Panc1 (cell line): ENCODE measurements around the gene SHQ1. TPM values are rescaled to one million over a fixed set of nuclear protein-coding genes. Genes with fewer than 3 reads are reported as not detected.

Source experiments
- ATAC-seq: fragments of 200-7000 bp; cut with Tn5 transposase; 2 replicates; pipeline ENCODE4 v1.9.1; 2020; ENCODE audit warnings: mild to moderate bottlenecking, moderate library complexity
- BruUV-seq: library from RNA; stranded (reverse); fragments of 400-500 nt; replicated peaks from 2 replicates; lab custom pipeline; 2021; lab: Mats Ljungman, UMichigan
- CTCF ChIA-PET: fragments of 300-600 bp; sonication (Branson Sonifier 250); formaldehyde crosslinking; loops from one replicate; lab custom pipeline; 2022; ENCODE audit warnings: antibody characterized with exemption; lab: Charles Lee
- POLR2A ChIA-PET: fragments of 300-600 bp; sonication (Branson Sonifier 250); formaldehyde crosslinking; loops from one replicate; lab custom pipeline; 2022; ENCODE audit warnings: antibody characterized with exemption; lab: Charles Lee
- DNase-seq: peaks from one replicate; pipeline ENCODE4 v3.0.0-alpha.2; 2010; ENCODE audit warnings: low read depth, low spot score
- H3K27ac ChIP-seq: 2 replicates; pipeline ENCODE4 v1.5.1; 2011; ENCODE audit warnings: mild to moderate bottlenecking, low read length, inconsistent platforms
- H3K27me3 ChIP-seq: fragments of 200-500 bp; sonication (Bioruptor generic); 2 replicates; pipeline ENCODE4 v1.6.0; 2014; ENCODE audit warnings: low read length, inconsistent platforms; ENCODE audit not compliant: control insufficient read depth, insufficient read depth
- H3K36me3 ChIP-seq: fragments of 200-500 bp; sonication (Bioruptor generic); 2 replicates; pipeline ENCODE4 v1.5.1; 2014; ENCODE audit warnings: inconsistent platforms, mild to moderate bottlenecking, low read length, moderate library complexity; ENCODE audit not compliant: control insufficient read depth, insufficient read depth
- H3K4me1 ChIP-seq: 2 replicates; pipeline ENCODE4 v1.5.1; 2011; ENCODE audit warnings: inconsistent platforms, mild to moderate bottlenecking, low read length, moderate library complexity; ENCODE audit not compliant: control insufficient read depth, insufficient read depth
- H3K4me3 ChIP-seq, 2 experiments: 2 replicates each; pipeline ENCODE4 v1.5.1; 2011 to 2012; ENCODE audit warnings: low read depth in 2 of 2, low read length in 2 of 2, mild to moderate bottlenecking in 2 of 2, inconsistent platforms in 1 of 2, moderate library complexity in 1 of 2
- H3K9me3 ChIP-seq: fragments of 200-500 bp; sonication (Bioruptor generic); 2 replicates; pipeline ENCODE4 v1.5.1; 2014; ENCODE audit warnings: low read depth, mild to moderate bottlenecking, inconsistent platforms, low read length, moderate library complexity; ENCODE audit not compliant: control insufficient read depth, insufficient read depth
- POLR2AphosphoS5 ChIP-seq: IDR thresholded peaks from 2 replicates; pipeline ENCODE4 v1.6.1; 2012; ENCODE audit warnings: mild to moderate bottlenecking, low read depth, low read length, moderate library complexity
- SIN3A ChIP-seq: IDR thresholded peaks from 2 replicates; pipeline ENCODE4 v1.6.1; 2012; ENCODE audit warnings: low read depth, mild to moderate bottlenecking, low read length, moderate library complexity, borderline replicate concordance; ENCODE audit not compliant: insufficient read depth
- TCF7L2 ChIP-seq: IDR thresholded peaks from 2 replicates; pipeline ENCODE4 v1.6.1; 2011; ENCODE audit warnings: mild to moderate bottlenecking, low read depth, low read length, inconsistent platforms
- in situ Hi-C: cut with HindIII; loops from 2 replicates; pipeline ENCODE4 v1.10.0; 2016; ENCODE audit warnings: low sequenced_read_pairs, low pct_unique_long_range_greater_than_20kb
- intact Hi-C: fragments of 100-400 bp; cut with micrococcal nuclease; formaldehyde crosslinking; loops from one replicate; pipeline ENCODE4 v1.10.0; 2022; ENCODE audit not compliant: unreplicated experiment
- total RNA-seq: library from RNA; stranded (reverse); gene quantifications from one replicate; pipeline ENCODE4 v1.2.1, GENCODE V29; 2021; ENCODE audit not compliant: unreplicated experiment
- TF ChIP-seq, protein P1 (sequence below): fragments of 450-650 bp; IDR thresholded peaks from 2 replicates; pipeline ENCODE4 v1.5.1; 2017; ENCODE audit warnings: mild to moderate bottlenecking
- TF ChIP-seq, protein P2 (sequence below), 2 experiments: IDR thresholded peaks; 2 replicates each; pipeline ENCODE4 v1.6.1; 2011 to 2012; ENCODE audit warnings: low read depth in 2 of 2, control low read depth in 1 of 2, low read length in 1 of 2, mild to moderate bottlenecking in 1 of 2, moderate library complexity in 1 of 2; ENCODE audit not compliant: insufficient read depth in 1 of 2

SHQ1 gene
- total RNA-seq, 1 experiment from 2014 or later, result 21.0 TPM

DNA sequence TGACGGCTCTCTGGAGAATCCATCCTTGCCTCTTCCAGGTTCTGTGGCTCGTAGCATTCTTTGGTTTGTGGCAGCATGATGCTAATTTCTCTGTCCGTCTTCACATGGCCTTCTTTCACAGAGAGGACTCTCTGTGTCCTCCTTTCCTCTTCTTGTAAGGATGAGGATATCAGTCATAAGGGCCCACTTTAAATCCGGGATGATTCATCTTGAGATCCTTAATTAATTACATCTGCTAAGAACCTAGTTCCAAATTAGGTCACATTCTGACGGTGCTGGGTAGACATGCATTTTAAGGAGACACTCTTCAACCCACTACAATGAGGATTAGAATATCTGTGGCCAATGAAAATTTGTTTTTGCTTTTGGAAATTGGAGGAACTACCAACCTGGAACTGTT, 23.9 kb upstream of the SHQ1 start:
- POLR2A ChIA-PET, result no interaction called here
- H3K27me3 ChIP-seq, result peaks cover 2% of the 10 kb centered on the region; the same call in 1 of the 2 replicates
- no peak overlapping the region for H3K27ac ChIP-seq
- DNase-seq (no peak), ATAC-seq (no peak)
- no peaks in the 10 kb centered on the region for H3K9me3 ChIP-seq
- TF ChIP-seq SIN3A (no peak), POLR2AphosphoS5 (no peak)
- no peaks in the 10 kb centered on the region for H3K4me1 ChIP-seq
- CTCF ChIA-PET, result no interaction called here
- in situ Hi-C loops (no loop called here), intact Hi-C loops (no loop called here)
- H3K36me3 ChIP-seq, result no peaks in the 10 kb centered on the region
- H3K4me3 ChIP-seq, result no peak overlapping the region
- BruUV-seq, result no TSS peak

DNA sequence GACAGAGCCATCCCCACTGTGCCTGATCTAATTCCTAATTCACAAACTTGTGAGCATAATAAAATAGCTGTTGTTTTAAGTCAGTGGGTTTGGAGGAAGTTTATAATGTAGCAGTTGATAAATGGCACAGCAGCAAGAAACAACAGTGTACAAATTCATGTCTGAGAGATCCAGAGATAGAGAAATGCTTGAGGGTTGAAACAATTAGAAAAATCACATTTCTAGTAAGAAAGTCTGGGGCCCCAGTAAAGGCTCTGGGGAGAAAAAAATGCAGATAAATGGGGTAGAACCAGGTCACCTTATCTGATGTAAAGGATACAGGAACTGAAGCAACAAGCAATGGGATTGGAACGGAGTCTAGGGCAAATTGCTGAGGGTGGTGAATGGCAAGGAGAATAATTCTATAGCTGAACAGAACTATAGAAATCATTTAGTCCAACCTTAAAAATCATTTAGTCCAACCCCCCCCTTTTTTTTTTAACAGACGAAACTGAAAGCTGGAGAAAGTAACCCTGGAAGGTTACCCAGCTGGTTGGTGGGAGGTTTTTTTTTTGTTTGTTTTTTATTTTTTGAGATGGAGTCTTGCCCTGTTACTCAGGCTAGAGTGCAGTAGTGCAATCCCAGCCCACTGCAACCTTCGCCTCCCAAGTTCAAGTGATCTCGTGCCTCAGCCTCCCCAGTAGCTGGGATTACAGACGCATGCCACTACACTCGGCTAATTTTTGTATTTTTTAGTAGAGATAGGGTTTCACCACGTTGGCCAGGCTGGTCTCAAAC, 14.3 kb upstream of the SHQ1 start:
- DNase-seq (no peak), ATAC-seq (no peak)
- no peaks in the 10 kb centered on the region for H3K9me3 ChIP-seq
- no peaks in the 10 kb centered on the region for H3K36me3 ChIP-seq
- no peak for TF ChIP-seq POLR2AphosphoS5
- TF ChIP-seq TCF7L2, result no peak
- TF ChIP-seq, protein P1, sequence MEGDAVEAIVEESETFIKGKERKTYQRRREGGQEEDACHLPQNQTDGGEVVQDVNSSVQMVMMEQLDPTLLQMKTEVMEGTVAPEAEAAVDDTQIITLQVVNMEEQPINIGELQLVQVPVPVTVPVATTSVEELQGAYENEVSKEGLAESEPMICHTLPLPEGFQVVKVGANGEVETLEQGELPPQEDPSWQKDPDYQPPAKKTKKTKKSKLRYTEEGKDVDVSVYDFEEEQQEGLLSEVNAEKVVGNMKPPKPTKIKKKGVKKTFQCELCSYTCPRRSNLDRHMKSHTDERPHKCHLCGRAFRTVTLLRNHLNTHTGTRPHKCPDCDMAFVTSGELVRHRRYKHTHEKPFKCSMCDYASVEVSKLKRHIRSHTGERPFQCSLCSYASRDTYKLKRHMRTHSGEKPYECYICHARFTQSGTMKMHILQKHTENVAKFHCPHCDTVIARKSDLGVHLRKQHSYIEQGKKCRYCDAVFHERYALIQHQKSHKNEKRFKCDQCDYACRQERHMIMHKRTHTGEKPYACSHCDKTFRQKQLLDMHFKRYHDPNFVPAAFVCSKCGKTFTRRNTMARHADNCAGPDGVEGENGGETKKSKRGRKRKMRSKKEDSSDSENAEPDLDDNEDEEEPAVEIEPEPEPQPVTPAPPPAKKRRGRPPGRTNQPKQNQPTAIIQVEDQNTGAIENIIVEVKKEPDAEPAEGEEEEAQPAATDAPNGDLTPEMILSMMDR, result no peak
- TF ChIP-seq, protein P2, sequence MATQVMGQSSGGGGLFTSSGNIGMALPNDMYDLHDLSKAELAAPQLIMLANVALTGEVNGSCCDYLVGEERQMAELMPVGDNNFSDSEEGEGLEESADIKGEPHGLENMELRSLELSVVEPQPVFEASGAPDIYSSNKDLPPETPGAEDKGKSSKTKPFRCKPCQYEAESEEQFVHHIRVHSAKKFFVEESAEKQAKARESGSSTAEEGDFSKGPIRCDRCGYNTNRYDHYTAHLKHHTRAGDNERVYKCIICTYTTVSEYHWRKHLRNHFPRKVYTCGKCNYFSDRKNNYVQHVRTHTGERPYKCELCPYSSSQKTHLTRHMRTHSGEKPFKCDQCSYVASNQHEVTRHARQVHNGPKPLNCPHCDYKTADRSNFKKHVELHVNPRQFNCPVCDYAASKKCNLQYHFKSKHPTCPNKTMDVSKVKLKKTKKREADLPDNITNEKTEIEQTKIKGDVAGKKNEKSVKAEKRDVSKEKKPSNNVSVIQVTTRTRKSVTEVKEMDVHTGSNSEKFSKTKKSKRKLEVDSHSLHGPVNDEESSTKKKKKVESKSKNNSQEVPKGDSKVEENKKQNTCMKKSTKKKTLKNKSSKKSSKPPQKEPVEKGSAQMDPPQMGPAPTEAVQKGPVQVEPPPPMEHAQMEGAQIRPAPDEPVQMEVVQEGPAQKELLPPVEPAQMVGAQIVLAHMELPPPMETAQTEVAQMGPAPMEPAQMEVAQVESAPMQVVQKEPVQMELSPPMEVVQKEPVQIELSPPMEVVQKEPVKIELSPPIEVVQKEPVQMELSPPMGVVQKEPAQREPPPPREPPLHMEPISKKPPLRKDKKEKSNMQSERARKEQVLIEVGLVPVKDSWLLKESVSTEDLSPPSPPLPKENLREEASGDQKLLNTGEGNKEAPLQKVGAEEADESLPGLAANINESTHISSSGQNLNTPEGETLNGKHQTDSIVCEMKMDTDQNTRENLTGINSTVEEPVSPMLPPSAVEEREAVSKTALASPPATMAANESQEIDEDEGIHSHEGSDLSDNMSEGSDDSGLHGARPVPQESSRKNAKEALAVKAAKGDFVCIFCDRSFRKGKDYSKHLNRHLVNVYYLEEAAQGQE (IDR thresholded peaks at IDR 0.05; ENCODE audit: insufficient read depth in 1 of 2, low read depth in 2 of 2, low read length in 1 of 2), result no peak
- no peak for TF ChIP-seq SIN3A
- CTCF ChIA-PET, result interaction anchor here (1.1 kb wide), 1 partner anchor 14 kb away, joined by 3 read pairs; the partner anchor contains the start of gene SHQ1
- in situ Hi-C loops, result no loop called here
- POLR2A ChIA-PET, result no interaction called here
- no peaks in the 10 kb centered on the region for H3K4me1 ChIP-seq
- no TSS peak for BruUV-seq
- H3K4me3 ChIP-seq, result no peak overlapping the region
- no peak overlapping the region for H3K27ac ChIP-seq
- no peaks in the 10 kb centered on the region for H3K27me3 ChIP-seq
- intact Hi-C loops, result no loop called here

DNA sequence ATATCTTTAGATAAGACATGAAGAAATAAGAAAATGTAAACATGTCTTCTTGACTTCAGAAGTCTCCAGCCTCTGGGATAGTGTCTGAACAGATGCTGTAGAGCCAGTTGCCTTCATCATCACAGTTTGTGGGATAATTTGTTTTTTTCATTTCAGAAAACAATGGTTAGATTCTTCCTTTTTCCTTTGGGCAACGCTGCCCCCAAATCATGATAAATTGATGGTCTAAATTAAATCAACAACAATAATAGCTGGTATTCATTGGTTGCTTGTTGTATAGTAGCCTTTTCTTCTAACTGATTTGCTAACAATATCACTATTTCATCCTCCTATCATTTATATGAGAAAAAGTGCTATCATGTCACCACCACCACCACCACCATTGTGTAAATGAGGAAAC, 12.6 kb upstream of the SHQ1 start:
- no peak for ATAC-seq
- TF ChIP-seq, protein P2 (IDR thresholded peaks at IDR 0.05; ENCODE audit: insufficient read depth in 1 of 2, low read depth in 2 of 2, low read length in 1 of 2), result no peak
- TF ChIP-seq SIN3A (no peak), TCF7L2 (no peak), POLR2AphosphoS5 (no peak)
- TF ChIP-seq, protein P1, result no peak
- Histone ChIP-seq H3K27ac (no peak overlapping the region), H3K4me3 (no peak overlapping the region), H3K27me3 (no peaks in the 10 kb centered on the region), H3K36me3 (no peaks in the 10 kb centered on the region), H3K4me1 (no peaks in the 10 kb centered on the region), H3K9me3 (no peaks in the 10 kb centered on the region)
- intact Hi-C loops (no loop called here), in situ Hi-C loops (no loop called here)
- CTCF ChIA-PET, result no interaction called here
- POLR2A ChIA-PET, result no interaction called here
- no peak for DNase-seq
- BruUV-seq, result no TSS peak
